K562 treated with DMSO at 1 percent for 4 hours (cell line): Measurements from ENCODE around the gene GLRX5. TPM values are rescaled to one million over a fixed set of nuclear protein-coding genes. Genes with fewer than 3 reads are reported as not detected.

Source experiments
- total RNA-seq: library from RNA; unstranded; fragments of 300-600 nt; gene quantifications from 2 replicates; pipeline ENCODE4 v1.2.3, GENCODE V29; 2022; ENCODE audit not compliant: insufficient read depth

GLRX5 gene
- total RNA-seq: 51.3 and 60.9 TPM in 2 replicates

GRCh38 chr14:95534299-95535225, at the start of gene GLRX5:
Gene GLRX5 (plus strand): TSS chr14:95535050. CDS start chr14:95535090, 40 bp downstream.

GRCh38 chr14:95516554-95517181, 18.2 kb upstream of the GLRX5 start, which contains the start of gene SYNE3:
Gene SYNE3 (minus strand): TSS chr14:95516650. CDS start chr14:95475821, 40,829 bp downstream.

Other genes with a start within 250 kb of the GLRX5 start
- 0.54 TPM in 1 of 2 replicates, not detected in the other for gene CLMN, start 215.1 kb upstream of the GLRX5 start, total RNA-seq
- gene SYNE3, start 18.4 kb upstream of the GLRX5 start, total RNA-seq: 0.96 and 1.6 TPM in 2 replicates
- not detected in 2 replicates for gene TCL1B, start 151.4 kb downstream of the GLRX5 start, total RNA-seq
- not detected in 2 replicates for gene TCL1A, start 179.1 kb downstream of the GLRX5 start, total RNA-seq